Stimulated activated memory B cell treated with anti-CD40 and anti-IgM and Interleukin-4, amounts not matched to agents 10 μg/mL and 1 μg/mL and 100 μg/mL, for 72 hours (primary cell): ENCODE measurements around the gene CDX1.

Experiments
- ATAC-seq: fragments of 150-1000 bp; cut with Tn5 transposase; 2 replicates; pipeline ENCODE4 v1.10.0; 2021
- H3K27ac Mint-ChIP-seq: one replicate; pipeline ENCODE4 v1.8.0; 2022; ENCODE audit warnings: mild to moderate bottlenecking, mixed read lengths
- H3K27me3 Mint-ChIP-seq: one replicate; pipeline ENCODE4 v1.8.0; 2022; ENCODE audit warnings: mixed read lengths
- H3K36me3 Mint-ChIP-seq: one replicate; pipeline ENCODE4 v1.8.0; 2022; ENCODE audit warnings: mixed read lengths
- H3K4me1 Mint-ChIP-seq: one replicate; pipeline ENCODE4 v1.8.0; 2022; ENCODE audit warnings: mixed read lengths
- H3K4me3 Mint-ChIP-seq: one replicate; pipeline ENCODE4 v1.8.0; 2022; ENCODE audit warnings: mild to moderate bottlenecking, moderate library complexity, mixed read lengths
- H3K9me3 Mint-ChIP-seq: one replicate; pipeline ENCODE4 v1.8.0; 2022; ENCODE audit warnings: mixed read lengths

CDX1 gene

GRCh38 chr5:150208187-150209098 is 41.9 kb downstream of the CDX1 start:
- Mint-ChIP-seq H3K4me3 (no peak overlapping the region), H3K27me3 (peaks cover 58% of the 10 kb centered on the region), H3K27ac (no peak overlapping the region)

GRCh38 chr5:150209099-150209635 is 42.6 kb downstream of the CDX1 start:
- Mint-ChIP-seq H3K9me3 (no peaks in the 10 kb centered on the region), H3K4me3 (peak overlapping the region; percentile 46), H3K27ac (no peak overlapping the region), H3K36me3 (no peaks in the 10 kb centered on the region), H3K27me3 (peaks cover 65% of the 10 kb centered on the region), H3K4me1 (peaks cover 15% of the 10 kb centered on the region)
- ATAC-seq: peak; percentile 6

More at GRCh38 chr5:150208187-150209098, 41.9 kb downstream of the CDX1 start:
- ATAC-seq: no peak
- Mint-ChIP-seq H3K36me3 (no peaks in the 10 kb centered on the region), H3K4me1 (peaks cover 15% of the 10 kb centered on the region), H3K9me3 (no peaks in the 10 kb centered on the region)

GRCh38 chr5:150210644-150211043 is 44.1 kb downstream of the CDX1 start:
- H3K36me3 Mint-ChIP-seq: no peaks in the 10 kb centered on the region
- H3K27ac Mint-ChIP-seq: no peak overlapping the region
- H3K4me1 Mint-ChIP-seq: peaks cover 15% of the 10 kb centered on the region
- no peak overlapping the region for H3K4me3 Mint-ChIP-seq
- H3K27me3 Mint-ChIP-seq: peaks cover 68% of the 10 kb centered on the region
- ATAC-seq: no peak
- no peaks in the 10 kb centered on the region for H3K9me3 Mint-ChIP-seq

GRCh38 chr5:150211156-150212030 is 44.8 kb downstream of the CDX1 start:
- ATAC-seq: no peak
- Mint-ChIP-seq H3K4me3 (no peak overlapping the region), H3K27me3 (peaks cover 68% of the 10 kb centered on the region), H3K4me1 (peaks cover 15% of the 10 kb centered on the region), H3K36me3 (no peaks in the 10 kb centered on the region), H3K9me3 (no peaks in the 10 kb centered on the region), H3K27ac (no peak overlapping the region)

GRCh38 chr5:150213530-150213929 is 47.0 kb downstream of the CDX1 start:
- no peak for ATAC-seq
- Mint-ChIP-seq H3K27ac (no peak overlapping the region), H3K36me3 (no peaks in the 10 kb centered on the region), H3K4me1 (peaks cover 13% of the 10 kb centered on the region), H3K4me3 (no peak overlapping the region), H3K27me3 (peaks cover 65% of the 10 kb centered on the region), H3K9me3 (no peaks in the 10 kb centered on the region)

- peaks cover 58% of the 10 kb centered on the region for H3K27me3 Mint-ChIP-seq
- no peaks in the 10 kb centered on the region for H3K9me3 Mint-ChIP-seq
- peaks cover 5% of the 10 kb centered on the region for H3K4me1 Mint-ChIP-seq
- no peaks in the 10 kb centered on the region for H3K36me3 Mint-ChIP-seq
- H3K27ac Mint-ChIP-seq: no peak overlapping the region
- H3K4me3 Mint-ChIP-seq: no peak overlapping the region
- ATAC-seq: no peak
Observed at GRCh38 chr5:150214289-150214688, 47.7 kb downstream of the CDX1 start.

- Mint-ChIP-seq H3K9me3 (no peaks in the 10 kb centered on the region), H3K4me1 (no peaks in the 10 kb centered on the region), H3K27me3 (peaks cover 45% of the 10 kb centered on the region), H3K27ac (no peak overlapping the region), H3K4me3 (no peak overlapping the region), H3K36me3 (no peaks in the 10 kb centered on the region)
- no peak for ATAC-seq
Observed at GRCh38 chr5:150215979-150216944, 49.7 kb downstream of the CDX1 start.

- Mint-ChIP-seq H3K4me1 (no peaks in the 10 kb centered on the region), H3K4me3 (no peak overlapping the region), H3K27me3 (peaks cover 46% of the 10 kb centered on the region), H3K9me3 (no peaks in the 10 kb centered on the region), H3K27ac (no peak overlapping the region), H3K36me3 (no peaks in the 10 kb centered on the region)
- ATAC-seq: no peak
Observed at GRCh38 chr5:150217038-150217437, 50.5 kb downstream of the CDX1 start.

- Mint-ChIP-seq H3K4me3 (no peak overlapping the region), H3K4me1 (no peaks in the 10 kb centered on the region), H3K27me3 (peaks cover 46% of the 10 kb centered on the region)
Observed at GRCh38 chr5:150217873-150218692, 51.5 kb downstream of the CDX1 start.

GRCh38 chr5:150218693-150219035 is 52.1 kb downstream of the CDX1 start:
- no peak for ATAC-seq
- H3K27me3 Mint-ChIP-seq: peaks cover 40% of the 10 kb centered on the region
- no peaks in the 10 kb centered on the region for H3K9me3 Mint-ChIP-seq
- H3K4me3 Mint-ChIP-seq: no peak overlapping the region
- H3K36me3 Mint-ChIP-seq: no peaks in the 10 kb centered on the region
- H3K4me1 Mint-ChIP-seq: no peaks in the 10 kb centered on the region
- no peak overlapping the region for H3K27ac Mint-ChIP-seq

More at GRCh38 chr5:150217873-150218692, 51.5 kb downstream of the CDX1 start:
- Mint-ChIP-seq H3K27ac (no peak overlapping the region), H3K36me3 (no peaks in the 10 kb centered on the region), H3K9me3 (no peaks in the 10 kb centered on the region)
- peak; percentile 80 for ATAC-seq

- no peaks in the 10 kb centered on the region for H3K4me1 Mint-ChIP-seq
- H3K27ac Mint-ChIP-seq: no peak overlapping the region
Observed at GRCh38 chr5:150219142-150219541, 52.6 kb downstream of the CDX1 start.

GRCh38 chr5:150219861-150220260 is 53.3 kb downstream of the CDX1 start:
- H3K4me1 Mint-ChIP-seq: no peaks in the 10 kb centered on the region
- no peak overlapping the region for H3K27ac Mint-ChIP-seq
- H3K27me3 Mint-ChIP-seq: peaks cover 33% of the 10 kb centered on the region
- no peaks in the 10 kb centered on the region for H3K9me3 Mint-ChIP-seq
- no peak for ATAC-seq
- no peaks in the 10 kb centered on the region for H3K36me3 Mint-ChIP-seq
- no peak overlapping the region for H3K4me3 Mint-ChIP-seq

More at GRCh38 chr5:150219142-150219541, 52.6 kb downstream of the CDX1 start:
- no peaks in the 10 kb centered on the region for H3K9me3 Mint-ChIP-seq
- H3K4me3 Mint-ChIP-seq: no peak overlapping the region
- peaks cover 36% of the 10 kb centered on the region for H3K27me3 Mint-ChIP-seq
- no peak for ATAC-seq
- no peaks in the 10 kb centered on the region for H3K36me3 Mint-ChIP-seq

- no peaks in the 10 kb centered on the region for H3K36me3 Mint-ChIP-seq
- no peak overlapping the region for H3K4me3 Mint-ChIP-seq
- no peaks in the 10 kb centered on the region for H3K9me3 Mint-ChIP-seq
- ATAC-seq: no peak
- H3K27me3 Mint-ChIP-seq: peaks cover 32% of the 10 kb centered on the region
- H3K4me1 Mint-ChIP-seq: no peaks in the 10 kb centered on the region
- H3K27ac Mint-ChIP-seq: no peak overlapping the region
Observed at GRCh38 chr5:150221471-150221870, 54.9 kb downstream of the CDX1 start.

GRCh38 chr5:150222906-150223305 is 56.3 kb downstream of the CDX1 start:
- H3K4me1 Mint-ChIP-seq: no peaks in the 10 kb centered on the region
- H3K27me3 Mint-ChIP-seq: peaks cover 19% of the 10 kb centered on the region
- H3K9me3 Mint-ChIP-seq: no peaks in the 10 kb centered on the region
- ATAC-seq: no peak
- no peak overlapping the region for H3K4me3 Mint-ChIP-seq
- no peak overlapping the region for H3K27ac Mint-ChIP-seq
- H3K36me3 Mint-ChIP-seq: no peaks in the 10 kb centered on the region
